HL-60 (cell line): ENCODE measurements around the gene BABAM2.

Source experiments
- CTCF ChIP-seq: IDR thresholded peaks from one replicate; pipeline ENCODE4 v1.5.1; 2011; ENCODE audit warnings: low read length, control low read depth, inconsistent platforms; ENCODE audit not compliant: insufficient read depth
- REST ChIP-seq: IDR thresholded peaks from 2 replicates; pipeline ENCODE4 v1.6.1; 2012; ENCODE audit warnings: low read depth; ENCODE audit not compliant: insufficient replicate concordance

- TF ChIP-seq REST (no peak), CTCF (no peak)
Observed at GRCh38 chr2:28209261-28209691, 318.7 kb downstream of the BABAM2 start.
